ENCODE data around the gene PHAX. TPM values are rescaled to one million over a fixed set of nuclear protein-coding genes. Genes with fewer than 3 reads are reported as not detected.
"Not testable (repeated sequence)": the region's sequence is repeated elsewhere in the genome, so short reads cannot be mapped to it uniquely, and the experiment has no call there.

PHAX gene
- total RNA-seq, 2 experiments from 2014 or later, result 42.5 to 42.8 TPM

GRCh38 chr5:126645132-126645531 lies 44.4 kb downstream of the PHAX start:
- intact Hi-C loops (cut with micrococcal nuclease), result no loop called here
- CTCF ChIA-PET, result interaction anchor here (1.5 kb wide), 1 partner anchor 31 kb away, joined by 3 read pairs; no protein-coding TSS in a partner anchor

GRCh38 chr5:126647071-126647470 lies 46.3 kb downstream of the PHAX start:
- ATAC-seq, result no peak
- Mint-ChIP-seq H3K27ac (no peak overlapping the region), H3K36me3 (ENCODE audit: low read depth) (no peaks in the 10 kb centered on the region), H3K9me3 (peaks cover 5% of the 10 kb centered on the region), H3K4me3 (no peak overlapping the region), H3K27me3 (peaks cover 5% of the 10 kb centered on the region), H3K4me1 (ENCODE audit: low read depth) (no peaks in the 10 kb centered on the region)
- CTCF ChIA-PET, result interaction anchor here (1.0 kb wide), 1 partner anchor 179 kb away, joined by 3 read pairs; no protein-coding TSS in a partner anchor
- POLR2A ChIA-PET, result interaction anchor here (0.6 kb wide), 1 partner anchor 10 kb away, joined by 3 read pairs; no protein-coding TSS in a partner anchor
- DNase-seq, result no peak
- intact Hi-C loops (cut with micrococcal nuclease), result no loop called here
- no peak for TF ChIP-seq CTCF (IDR thresholded peaks at IDR 0.05)

More at GRCh38 chr5:126645132-126645531, 44.4 kb downstream of the PHAX start:
- Mint-ChIP-seq H3K27me3 (peaks cover 5% of the 10 kb centered on the region), H3K27ac (no peak overlapping the region), H3K36me3 (ENCODE audit: low read depth) (no peaks in the 10 kb centered on the region), H3K9me3 (peaks cover 5% of the 10 kb centered on the region), H3K4me3 (no peak overlapping the region), H3K4me1 (ENCODE audit: low read depth) (no peaks in the 10 kb centered on the region)
- ATAC-seq (no peak), DNase-seq (no peak)
- TF ChIP-seq CTCF (IDR thresholded peaks at IDR 0.05), result no peak
- POLR2A ChIA-PET, result no interaction called here

- ChIA-PET POLR2A (no interaction called here), CTCF (no interaction called here)
- intact Hi-C loops (cut with micrococcal nuclease), result no loop called here
Measured at GRCh38 chr5:126648471-126648870, 47.7 kb downstream of the PHAX start.

GRCh38 chr5:126649057-126649456 lies 48.3 kb downstream of the PHAX start:
- H3K27me3 Mint-ChIP-seq; H3K4me3 Mint-ChIP-seq; H3K36me3 Mint-ChIP-seq (ENCODE audit: low read depth); DNase-seq; H3K9me3 Mint-ChIP-seq; H3K4me1 Mint-ChIP-seq (ENCODE audit: low read depth); intact Hi-C loops (cut with micrococcal nuclease); ATAC-seq; H3K27ac Mint-ChIP-seq: not testable (repeated sequence)
- CTCF ChIA-PET, result interaction anchor here (0.7 kb wide), 1 partner anchor 131 kb away, joined by 3 read pairs; no protein-coding TSS in a partner anchor
- POLR2A ChIA-PET, result interaction anchor here (0.5 kb wide), 1 partner anchor 492 kb away, joined by 3 read pairs; no protein-coding TSS in a partner anchor

More at GRCh38 chr5:126648471-126648870, 47.7 kb downstream of the PHAX start:
- DNase-seq, result no peak
- no peak for ATAC-seq
- Mint-ChIP-seq H3K36me3 (ENCODE audit: low read depth) (no peaks in the 10 kb centered on the region), H3K4me3 (no peak overlapping the region), H3K27ac (no peak overlapping the region), H3K4me1 (ENCODE audit: low read depth) (no peaks in the 10 kb centered on the region), H3K9me3 (peaks cover 5% of the 10 kb centered on the region), H3K27me3 (peaks cover 5% of the 10 kb centered on the region)
- no peak for TF ChIP-seq CTCF (IDR thresholded peaks at IDR 0.05)

GRCh38 chr5:126649709-126650108 lies 49.0 kb downstream of the PHAX start:
- H3K4me3 Mint-ChIP-seq; H3K27me3 Mint-ChIP-seq; H3K27ac Mint-ChIP-seq; ATAC-seq; CTCF ChIA-PET; H3K36me3 Mint-ChIP-seq (ENCODE audit: low read depth); H3K9me3 Mint-ChIP-seq; DNase-seq; H3K4me1 Mint-ChIP-seq (ENCODE audit: low read depth): not testable (repeated sequence)
- POLR2A ChIA-PET, result interaction anchor here (0.5 kb wide), 1 partner anchor 491 kb away, joined by 3 read pairs; no protein-coding TSS in a partner anchor
- intact Hi-C loops (cut with micrococcal nuclease), result loop anchor here (10.0 kb wide), 1 partner anchor 845 kb away; no protein-coding TSS in a partner anchor

- Mint-ChIP-seq H3K4me1 (ENCODE audit: low read depth) (no peaks in the 10 kb centered on the region), H3K4me3 (no peak overlapping the region), H3K27ac (no peak overlapping the region), H3K27me3 (peaks cover 5% of the 10 kb centered on the region), H3K9me3 (peaks cover 1% of the 10 kb centered on the region), H3K36me3 (ENCODE audit: low read depth) (no peaks in the 10 kb centered on the region)
- intact Hi-C loops (cut with micrococcal nuclease), result loop anchor here (10.0 kb wide), 1 partner anchor 844 kb away; no protein-coding TSS in a partner anchor
- no peak for TF ChIP-seq CTCF (IDR thresholded peaks at IDR 0.05)
- ChIA-PET CTCF (interaction anchor here (1.0 kb wide), 1 partner anchor 842 kb away, joined by 3 read pairs; no protein-coding TSS in a partner anchor), POLR2A (no interaction called here)
- ATAC-seq (no peak), DNase-seq (no peak)
Measured at GRCh38 chr5:126650463-126650862, 49.7 kb downstream of the PHAX start.
